HG03439 (cell line): ENCODE measurements around the gene PPFIBP2.
"Not testable (repeated sequence)": the region's sequence is repeated elsewhere in the genome, so short reads cannot be mapped to it uniquely, and the experiment has no call there.

Experiments
- ATAC-seq: cut with Tn5 transposase; IDR thresholded peaks from one replicate; pipeline ENCODE4 v1.9.1; 2021; ENCODE audit warnings: mild to moderate bottlenecking, moderate library complexity; ENCODE audit not compliant: unreplicated experiment

The PPFIBP2 gene

DNA sequence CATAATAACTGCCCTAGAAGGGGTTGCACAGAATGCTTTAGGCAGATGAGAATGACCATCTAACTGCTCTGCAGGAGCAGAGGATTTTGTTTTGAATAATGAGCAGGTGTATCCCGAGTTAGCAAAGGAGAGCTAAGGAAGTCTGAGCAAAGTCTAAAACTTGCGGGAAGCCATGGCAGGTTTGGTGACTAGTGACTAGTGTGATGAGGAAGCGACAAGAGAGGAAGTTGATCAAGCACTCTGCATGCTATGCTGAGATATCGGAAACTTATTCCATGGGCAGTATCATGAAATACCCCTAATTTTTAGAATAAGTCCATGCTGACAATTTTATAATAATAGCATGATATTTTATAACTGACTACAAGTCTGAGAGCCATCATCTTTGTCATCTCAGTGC is 15.6 kb upstream of the PPFIBP2 start:
- no peak for ATAC-seq

DNA sequence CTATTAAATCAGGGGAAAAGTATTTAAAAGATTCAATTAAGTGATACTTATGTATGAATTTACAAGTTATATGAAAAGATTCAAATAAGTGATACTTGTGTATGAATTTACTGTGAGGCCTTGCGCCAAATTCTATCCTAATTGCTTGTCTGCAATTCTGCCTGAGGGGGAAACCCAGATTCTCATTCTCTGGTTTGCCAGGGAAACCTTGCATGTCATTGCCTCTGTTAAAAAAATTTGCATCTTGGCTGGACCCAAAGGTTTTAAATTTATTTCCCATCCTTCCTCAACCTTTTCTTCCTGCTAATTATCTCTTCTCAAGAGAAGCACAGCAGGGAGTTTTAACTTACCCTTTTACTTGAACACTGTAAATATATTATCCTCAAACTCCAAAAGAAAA is 14.7 kb upstream of the PPFIBP2 start:
- no peak for ATAC-seq

DNA sequence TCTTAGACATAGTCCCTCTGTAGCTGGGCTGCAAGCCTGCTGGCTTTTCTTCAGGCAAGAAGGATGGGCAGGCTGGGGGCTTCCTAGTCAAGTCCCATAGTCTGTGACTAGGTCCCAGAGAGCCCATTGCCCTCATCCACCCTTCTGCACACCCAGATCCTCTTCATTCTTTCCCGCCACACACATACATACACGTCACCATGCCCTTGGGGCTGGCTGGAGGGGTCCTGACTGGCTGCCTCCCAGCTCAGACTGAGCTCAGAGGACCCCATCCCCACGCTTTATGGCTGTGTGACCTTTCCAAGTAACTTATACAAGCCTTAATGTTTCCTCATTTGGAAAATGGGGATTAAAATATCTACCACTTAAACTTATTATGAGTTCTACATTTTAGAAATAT is 13.5 kb upstream of the PPFIBP2 start:
- no peak for ATAC-seq

DNA sequence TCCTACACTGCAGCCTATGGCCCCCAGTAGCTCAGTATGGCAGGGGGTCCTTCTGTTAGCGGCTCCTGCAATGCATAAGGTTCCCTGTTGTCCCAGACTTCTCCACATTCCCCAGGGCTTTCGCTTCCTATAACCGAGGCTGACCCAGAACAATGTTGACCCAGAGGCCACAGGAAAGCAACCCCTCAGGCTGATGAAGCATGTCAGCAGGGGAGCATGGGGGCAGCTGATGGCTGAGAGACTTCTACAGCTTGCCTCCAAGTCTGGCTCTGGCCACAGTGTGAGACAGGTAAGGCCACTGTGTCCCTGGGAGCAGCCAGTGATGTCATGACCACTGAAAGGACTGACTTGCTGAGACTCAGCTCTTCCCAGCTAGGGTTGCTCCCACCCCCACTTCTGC is 12.5 kb upstream of the PPFIBP2 start:
- no peak for ATAC-seq

DNA sequence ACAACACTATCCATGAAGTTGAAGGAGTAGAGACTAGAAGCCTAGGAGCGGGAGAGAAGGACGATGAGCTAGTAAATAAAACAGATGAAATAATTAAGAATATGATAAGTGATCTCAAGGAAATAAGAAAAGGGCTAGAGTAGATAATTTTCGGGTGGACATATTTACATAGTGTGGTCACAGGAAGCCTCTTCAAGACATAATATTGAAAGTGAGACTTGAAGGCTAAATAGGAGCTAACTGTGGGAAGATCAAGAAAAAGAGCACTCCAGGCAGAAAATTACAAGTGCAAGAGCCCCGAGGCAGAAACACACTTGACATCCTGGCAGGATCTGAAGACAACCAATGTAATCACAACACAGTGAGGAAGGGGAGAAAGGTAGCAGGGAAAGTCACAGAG is 11.9 kb upstream of the PPFIBP2 start:
- ATAC-seq = no peak

DNA sequence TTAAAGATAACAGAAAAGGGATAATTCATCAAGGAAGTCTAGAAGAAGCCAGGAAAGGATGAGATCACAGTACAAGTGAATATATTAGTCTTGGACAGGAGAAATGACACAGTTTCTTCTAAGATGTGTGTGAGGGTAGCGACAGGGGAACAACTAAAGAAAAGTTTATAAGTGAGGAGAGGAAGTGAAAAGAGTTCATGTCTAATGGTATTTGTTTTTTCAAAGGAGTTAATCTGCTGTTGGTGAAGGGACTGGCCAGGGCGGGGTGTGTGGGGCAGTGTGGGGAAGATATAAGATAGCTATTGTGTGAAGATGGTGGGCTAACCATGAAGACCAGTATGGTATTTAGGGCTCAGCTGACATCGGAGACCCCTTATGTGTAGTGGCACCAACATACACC is 7.6 kb upstream of the PPFIBP2 start:
- no peak for ATAC-seq

DNA sequence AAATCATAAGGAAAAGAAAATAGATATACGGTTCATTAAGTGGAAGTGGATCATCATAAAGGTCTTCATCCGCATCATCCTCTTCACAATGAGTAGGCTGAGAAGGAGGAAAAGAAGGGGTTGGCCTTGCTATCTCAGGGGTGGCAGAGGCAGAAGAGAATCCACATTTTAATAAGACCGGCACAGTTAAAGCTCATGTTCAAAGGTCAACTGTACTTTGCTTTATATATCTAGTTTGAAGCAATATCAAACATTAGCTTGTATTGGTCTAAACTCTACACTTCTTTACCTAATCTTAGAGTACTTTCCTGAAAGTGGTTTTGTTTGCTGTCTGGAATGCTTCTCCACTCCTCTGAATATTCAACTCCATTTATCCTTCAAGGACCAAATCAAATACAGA is 5.7 kb upstream of the PPFIBP2 start:
- no peak for ATAC-seq

DNA sequence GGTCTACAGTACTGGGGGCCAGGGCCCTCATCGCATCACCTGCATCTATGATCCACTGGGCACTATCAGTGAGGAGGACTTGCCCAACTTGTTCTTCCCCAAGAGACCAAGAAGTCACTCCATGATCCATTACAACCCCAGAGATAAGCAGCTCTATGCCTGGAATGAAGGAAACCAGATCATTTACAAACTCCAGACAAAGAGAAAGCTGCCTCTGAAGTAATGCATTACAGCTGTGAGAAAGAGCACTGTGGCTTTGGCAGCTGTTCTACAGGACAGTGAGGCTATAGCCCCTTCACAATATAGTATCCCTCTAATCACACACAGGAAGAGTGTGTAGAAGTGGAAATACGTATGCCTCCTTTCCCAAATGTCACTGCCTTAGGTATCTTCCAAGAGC is 3.8 kb upstream of the PPFIBP2 start:
- ATAC-seq = no peak

DNA sequence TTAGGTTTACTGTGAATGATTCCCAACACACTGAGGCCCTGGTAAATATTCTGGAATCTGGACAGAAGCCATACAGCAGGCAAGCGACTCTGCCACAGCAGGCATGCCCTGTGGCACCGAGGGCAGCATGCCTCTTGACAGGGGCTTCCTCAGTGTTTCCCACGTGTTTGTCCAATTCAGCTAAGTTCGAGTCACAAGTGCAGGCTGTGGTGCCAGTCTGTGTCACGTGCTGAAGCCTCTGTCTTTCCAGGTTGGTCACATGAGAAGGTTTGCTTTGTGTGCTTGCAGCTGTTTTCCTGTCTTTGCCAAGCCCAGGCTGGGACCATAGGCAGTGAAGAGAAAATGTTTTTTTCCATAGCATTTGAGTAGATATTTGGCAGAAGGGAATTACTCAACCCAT is 2.4 kb upstream of the PPFIBP2 start:
- ATAC-seq = no peak

DNA sequence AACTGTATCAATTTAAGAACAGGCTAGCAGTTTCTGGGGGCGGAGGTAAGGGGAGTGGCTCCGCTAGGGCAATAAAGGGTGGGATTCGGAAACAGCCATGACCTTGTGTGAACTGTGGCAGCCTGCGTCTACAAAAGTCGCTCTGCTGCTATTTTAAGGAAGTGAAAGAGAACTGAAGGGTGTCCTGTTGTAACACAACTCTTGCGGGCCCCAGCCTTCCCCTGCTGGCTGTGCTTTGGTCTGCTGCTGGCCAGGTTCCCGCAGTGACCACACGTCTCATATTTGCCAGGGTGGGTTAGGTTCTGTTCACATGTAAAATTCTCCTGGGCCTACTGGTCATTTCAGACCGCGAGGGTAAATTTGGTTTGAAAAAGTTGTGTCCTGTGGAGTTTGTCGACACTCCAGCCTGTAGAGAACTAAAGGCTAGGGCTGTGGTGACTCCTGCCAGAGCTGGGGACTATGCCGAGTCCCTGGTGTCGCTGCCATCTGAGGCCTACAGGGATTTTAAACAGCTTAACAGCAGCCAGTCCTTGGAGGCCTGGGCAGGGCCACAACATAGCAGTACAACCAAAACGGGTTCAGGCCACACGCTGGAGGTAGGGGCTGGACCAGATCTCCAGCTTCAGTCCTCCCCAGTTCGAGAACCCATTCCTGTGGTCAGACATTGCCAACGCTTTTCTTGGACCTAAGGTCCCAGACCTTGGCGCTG is 1.1 kb upstream of the PPFIBP2 start:
- ATAC-seq = peak; percentile 68

DNA sequence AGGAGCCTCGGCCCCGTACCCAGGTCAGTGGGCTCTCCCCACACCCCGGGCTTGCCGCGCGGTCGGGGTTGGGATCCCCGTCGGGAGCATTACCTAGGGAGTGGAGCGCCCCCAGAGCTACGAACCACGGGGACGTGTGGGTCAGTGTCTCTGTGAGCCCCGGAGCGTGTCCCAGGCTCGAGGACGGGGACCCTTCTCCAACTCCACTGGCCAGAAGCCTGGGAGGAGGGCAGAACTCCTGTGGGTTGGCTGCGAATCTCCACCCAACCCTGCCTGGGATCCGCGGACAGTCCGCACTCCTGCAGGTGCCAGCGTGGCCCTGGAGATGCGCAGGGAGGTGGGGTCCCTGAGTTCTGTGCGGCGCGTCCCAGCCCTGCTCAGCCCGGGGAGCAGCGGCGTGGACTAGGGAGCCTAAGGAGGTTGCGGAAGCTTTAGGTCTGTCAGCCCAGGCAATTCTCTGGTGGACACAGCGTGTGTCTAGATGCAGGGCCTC is 346 bp downstream of the PPFIBP2 start:
- ATAC-seq = peak; percentile 10

DNA sequence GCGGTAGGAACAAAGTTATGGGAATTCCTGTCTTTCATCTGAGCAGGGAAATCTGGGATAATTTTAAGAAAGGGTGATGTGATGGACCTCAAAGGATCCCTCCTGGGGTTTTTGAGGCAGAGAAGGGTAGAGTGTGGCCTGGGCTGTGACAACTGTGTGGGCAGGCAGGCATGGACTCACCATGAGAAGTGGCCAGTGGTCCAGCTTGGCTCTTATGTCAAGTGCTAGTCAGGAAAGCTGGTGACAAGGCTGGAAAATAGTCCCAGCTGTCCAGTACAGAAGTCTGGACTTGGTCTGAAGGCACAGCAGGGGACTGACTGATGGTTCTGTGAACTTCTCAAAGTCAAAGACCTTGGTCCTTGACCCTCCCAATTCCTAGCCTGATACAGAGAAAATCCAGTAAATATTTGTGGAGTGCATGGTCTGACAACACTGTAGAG is 1.7 kb downstream of the PPFIBP2 start:
- ATAC-seq = no peak

DNA sequence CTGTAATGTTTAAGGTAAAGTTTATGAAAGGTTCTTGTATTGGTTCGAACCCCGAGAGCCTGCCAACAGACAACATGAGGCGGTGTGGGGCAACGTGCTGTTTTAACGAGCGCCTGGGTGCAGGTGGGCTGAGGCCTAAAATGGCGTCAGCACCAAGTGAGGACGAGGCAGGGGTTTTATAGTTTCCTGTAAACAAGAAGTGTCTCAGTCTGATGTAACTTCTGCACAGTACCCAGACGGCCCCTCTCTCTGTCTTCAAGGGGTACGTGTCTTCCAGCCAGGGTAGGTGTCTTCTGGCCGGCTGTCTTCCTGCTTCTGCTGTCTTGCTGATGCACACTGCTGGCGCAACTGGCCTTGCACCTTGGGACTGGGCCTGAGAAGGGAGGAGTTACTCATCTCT is 2.7 kb downstream of the PPFIBP2 start:
- no peak for ATAC-seq

DNA sequence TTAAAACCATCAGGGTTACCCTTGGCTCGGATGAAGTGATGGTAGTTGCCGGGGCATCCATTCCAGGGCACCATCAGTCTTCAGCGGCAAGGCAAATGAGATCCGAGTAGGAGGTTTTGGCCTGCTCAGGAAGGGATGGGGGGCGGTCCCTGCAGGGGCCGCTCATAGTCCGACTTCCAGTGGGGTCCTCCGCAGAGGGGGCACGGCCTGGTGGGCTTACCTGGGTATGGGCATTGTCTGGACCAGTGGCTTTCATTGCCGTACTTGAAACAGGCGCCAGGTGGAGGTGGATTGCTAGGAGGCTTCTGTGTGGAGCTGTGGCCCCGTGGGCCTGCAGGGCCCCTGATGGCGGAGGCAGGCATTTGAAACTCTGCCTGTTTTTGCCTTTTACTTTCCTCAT is 3.9 kb downstream of the PPFIBP2 start:
- not testable (repeated sequence) for ATAC-seq

DNA sequence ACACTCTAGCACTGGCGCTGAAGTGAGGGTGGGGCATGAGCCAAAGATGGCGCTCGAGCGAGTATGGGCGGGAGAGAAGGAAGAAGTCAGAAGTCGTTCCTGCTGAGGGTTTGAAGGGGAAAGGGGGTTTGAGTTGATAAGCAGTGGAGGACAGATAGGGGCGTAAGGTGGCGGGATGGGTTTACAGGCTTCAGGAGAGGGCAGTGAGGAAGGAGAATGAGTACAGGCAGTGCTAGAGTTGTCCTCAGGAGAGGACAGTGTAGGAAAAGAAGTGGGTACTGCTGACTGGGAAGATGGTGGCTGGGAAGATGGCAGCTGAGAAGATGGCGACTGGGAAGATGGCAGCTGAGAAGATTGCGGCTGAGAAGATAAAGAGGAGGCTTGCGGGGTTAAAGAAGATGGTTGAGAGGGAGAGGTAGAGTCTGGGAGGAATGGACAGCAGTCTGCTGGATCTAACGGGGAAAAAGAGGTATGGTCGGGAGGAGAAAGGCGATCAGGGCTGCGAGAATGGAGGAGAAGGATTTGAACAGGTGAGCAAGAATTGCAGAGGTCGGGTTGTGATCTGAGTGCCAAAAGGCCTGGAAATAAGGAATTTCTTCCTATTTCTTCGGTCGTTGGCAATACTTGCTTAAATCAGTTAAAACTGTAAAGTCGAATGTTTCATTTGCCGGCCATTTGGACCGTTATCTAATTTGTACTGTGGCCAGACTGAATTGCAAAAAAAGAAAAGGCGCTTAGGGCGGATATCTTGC is 5.2 kb downstream of the PPFIBP2 start:
- no peak for ATAC-seq

DNA sequence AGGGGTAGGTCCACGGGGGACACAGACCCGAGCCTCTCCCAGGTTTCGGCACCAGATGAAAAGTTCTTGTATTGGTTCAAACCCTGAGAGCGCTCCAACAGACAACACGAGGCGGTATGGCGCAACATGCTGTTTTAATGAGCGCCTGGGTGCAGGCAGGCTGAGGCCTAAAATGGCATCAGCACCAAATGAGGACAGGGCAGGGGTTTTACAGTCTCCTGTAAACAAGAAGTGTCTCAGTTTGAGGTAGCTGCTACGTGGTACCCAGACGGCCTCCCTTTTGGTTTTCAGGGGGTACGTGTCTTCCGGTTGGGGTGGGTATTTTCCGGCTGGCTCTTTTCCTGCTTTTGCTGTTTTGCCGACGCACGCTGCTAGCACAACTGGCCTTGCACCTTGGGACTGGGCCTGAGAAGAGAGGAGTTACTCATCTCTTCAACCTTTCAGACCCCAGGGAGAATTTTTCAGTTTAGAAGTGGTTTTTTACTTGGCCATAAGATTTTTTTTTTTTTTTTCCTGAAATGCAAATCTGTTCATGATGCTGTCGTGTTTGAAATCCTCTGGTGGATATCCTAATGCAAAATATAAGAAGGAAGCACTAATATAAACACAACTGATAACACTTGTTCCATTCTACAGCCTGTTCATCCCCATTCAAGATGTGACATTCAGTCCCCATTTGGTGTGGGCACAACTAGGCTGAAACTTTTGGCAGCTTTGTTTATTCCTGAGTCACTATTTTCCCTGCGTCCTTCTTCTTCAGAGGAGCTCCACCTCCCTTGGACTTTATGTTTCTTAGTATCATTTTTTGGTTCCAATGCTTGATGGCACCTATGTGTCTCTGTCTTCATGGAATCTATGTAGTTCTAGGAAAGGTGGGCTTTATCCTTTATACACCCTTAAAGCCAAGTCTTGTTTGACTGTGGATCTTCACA is 6.5 kb downstream of the PPFIBP2 start:
- peak; percentile 57 for ATAC-seq

DNA sequence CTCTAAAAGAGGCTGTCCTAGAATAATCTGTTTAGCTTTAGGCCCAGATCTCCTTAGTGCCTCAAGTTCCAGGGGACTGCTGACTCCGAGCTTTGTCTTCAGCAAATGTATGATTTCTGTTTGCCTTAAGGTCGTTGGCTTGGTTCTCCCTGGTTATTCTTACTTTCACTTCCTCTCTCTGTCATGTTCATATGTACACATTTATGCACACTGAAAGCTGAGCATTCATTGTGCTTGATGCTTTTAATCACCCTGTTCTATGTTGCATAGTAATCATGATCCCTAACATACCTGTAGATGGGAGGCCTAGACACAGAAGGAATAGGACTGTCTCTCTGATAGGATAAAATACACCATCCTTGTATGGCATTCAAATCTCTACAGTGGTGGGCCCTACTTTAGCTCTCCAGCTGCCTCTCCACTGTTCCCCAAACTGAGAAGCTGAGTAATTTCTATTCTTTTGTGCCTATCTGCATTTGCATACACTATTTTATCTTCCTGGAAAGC is 7.2 kb downstream of the PPFIBP2 start:
- peak; percentile 71 for ATAC-seq

DNA sequence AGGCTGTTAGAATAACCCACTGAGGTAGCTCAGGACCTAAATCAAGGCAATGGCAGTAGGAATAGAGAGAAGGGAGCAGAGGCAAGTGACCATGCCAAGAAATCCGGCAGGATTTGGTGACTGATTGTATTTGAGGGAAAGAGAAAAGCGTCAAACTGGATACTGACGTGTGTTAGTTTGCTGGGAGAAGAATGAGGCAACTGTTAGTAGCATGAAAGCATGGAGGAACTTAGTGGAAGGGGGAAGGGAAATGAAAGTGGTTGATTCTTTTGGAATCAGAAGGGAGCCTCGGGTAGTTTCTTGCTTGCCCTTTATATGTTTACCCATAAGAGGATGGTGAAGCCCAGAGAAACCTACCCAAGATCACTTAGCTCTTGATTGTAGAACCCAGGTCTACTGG is 8.3 kb downstream of the PPFIBP2 start:
- no peak for ATAC-seq

DNA sequence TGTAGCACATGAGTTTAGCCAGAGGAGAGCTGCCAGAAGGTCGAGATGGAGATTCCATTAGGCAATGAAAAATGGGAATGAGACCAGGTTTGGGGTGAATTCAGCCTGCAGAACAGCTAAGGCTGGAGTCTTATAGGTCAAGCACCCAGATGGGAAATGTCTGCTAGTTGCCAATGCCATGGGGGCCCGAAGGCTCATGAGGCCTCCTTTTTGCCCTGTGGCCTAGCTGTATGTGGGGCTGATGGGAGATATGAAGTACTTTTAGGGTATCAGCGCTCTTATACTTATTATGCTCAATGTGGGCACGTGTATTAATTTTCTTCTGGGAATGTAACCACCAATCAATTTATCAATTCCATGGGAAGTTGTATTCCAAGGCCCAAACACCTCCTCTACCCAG is 8.7 kb downstream of the PPFIBP2 start:
- no peak for ATAC-seq

DNA sequence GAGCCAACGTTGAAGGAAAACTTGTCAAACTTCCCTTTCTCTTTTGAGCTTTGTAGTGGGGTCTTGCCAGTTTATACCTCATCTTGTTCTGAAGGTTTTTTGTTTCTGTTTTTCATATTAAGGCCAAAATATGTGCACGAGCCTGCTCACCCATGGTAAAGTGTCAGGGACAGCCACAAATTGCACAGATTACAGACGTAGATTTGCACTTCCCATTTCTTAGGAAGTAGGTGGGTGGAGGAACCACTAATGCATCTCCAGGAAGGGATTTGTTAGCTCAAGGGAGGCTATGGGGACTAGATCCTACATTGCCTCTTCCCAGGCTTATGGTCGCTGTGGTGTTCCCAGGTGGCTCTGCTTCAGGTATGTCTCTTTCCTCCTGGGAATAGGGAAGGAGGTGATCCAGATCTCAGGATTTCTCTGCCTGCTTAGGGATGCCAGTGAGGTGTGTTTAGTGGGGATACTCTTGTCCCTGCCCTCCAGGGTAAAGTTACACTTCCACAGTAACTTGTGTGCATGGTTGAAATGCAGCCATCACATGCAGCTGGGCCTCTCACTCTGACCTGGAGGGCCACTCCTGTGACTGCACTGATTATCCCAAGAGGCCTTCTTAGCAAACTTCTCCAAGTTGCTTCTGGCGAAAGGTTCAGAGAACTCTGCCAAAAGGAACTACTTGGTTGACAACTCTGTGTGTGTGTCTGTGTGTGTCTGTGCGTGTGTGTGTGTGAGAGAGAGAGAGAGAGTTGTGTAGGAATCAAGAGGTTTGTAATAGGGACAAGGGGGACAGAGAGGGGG is 9.8 kb downstream of the PPFIBP2 start:
- ATAC-seq = no peak
